Cerebellar cortex (tissue), 1 donor: ENCODE results near the gene TAF5L.
"Not testable (repeated sequence)": the region's sequence is repeated elsewhere in the genome, so short reads cannot be mapped to it uniquely, and the experiment has no call there.

Source experiments
- DNase-seq: peaks from one replicate; pipeline ENCODE4 v3.0.0-alpha.2; 2015; ENCODE audit warnings: low spot score

TAF5L gene

GRCh38 chr1:229603371-229604005 is 22.4 kb downstream of the TAF5L start:
- DNase-seq = no peak

GRCh38 chr1:229600229-229600628 is 25.7 kb downstream of the TAF5L start:
- no peak for DNase-seq

- no peak for DNase-seq
These were observed 26.5 kb downstream of the TAF5L start for GRCh38 chr1:229599218-229599954.

GRCh38 chr1:229597877-229598276 is 28.0 kb downstream of the TAF5L start:
- no peak for DNase-seq

GRCh38 chr1:229596925-229597699 is 28.8 kb downstream of the TAF5L start:
- peak; percentile 80 for DNase-seq

GRCh38 chr1:229595876-229596275 is 30.0 kb downstream of the TAF5L start:
- DNase-seq = not testable (repeated sequence)

GRCh38 chr1:229594227-229595008 is 31.5 kb downstream of the TAF5L start:
- no peak for DNase-seq

GRCh38 chr1:229593800-229594199 is 32.1 kb downstream of the TAF5L start:
- no peak for DNase-seq

GRCh38 chr1:229590119-229590518 is 35.8 kb downstream of the TAF5L start:
- no peak for DNase-seq

GRCh38 chr1:229585338-229585737 is 40.6 kb downstream of the TAF5L start:
- no peak for DNase-seq

- DNase-seq = no peak
These were observed 43.2 kb downstream of the TAF5L start for GRCh38 chr1:229582715-229583114.

GRCh38 chr1:229582011-229582694 is 43.8 kb downstream of the TAF5L start:
- DNase-seq = peak; percentile 67

GRCh38 chr1:229581485-229581884 is 44.4 kb downstream of the TAF5L start:
- no peak for DNase-seq

GRCh38 chr1:229579059-229579673 is 46.8 kb downstream of the TAF5L start:
- peak; percentile 62 for DNase-seq

GRCh38 chr1:229578168-229579058 is 47.5 kb downstream of the TAF5L start:
- no peak for DNase-seq

GRCh38 chr1:229574679-229575442 is 51.1 kb downstream of the TAF5L start:
- DNase-seq = no peak

- no peak for DNase-seq
These were observed 53.6 kb downstream of the TAF5L start for GRCh38 chr1:229572286-229572685.

GRCh38 chr1:229570891-229571516 is 54.9 kb downstream of the TAF5L start:
- DNase-seq = no peak

GRCh38 chr1:229570305-229570704 is 55.6 kb downstream of the TAF5L start:
- DNase-seq = no peak
